CD4-positive, alpha-beta T cell treated with Interleukin-4 for 1 hour (primary cell): ENCODE measurements around the gene DIABLO.
"Not testable (repeated sequence)": the region's sequence is repeated elsewhere in the genome, so short reads cannot be mapped to it uniquely, and the experiment has no call there.

Source experiments
- DNase-seq, 2 donors: peaks; one replicate each; pipeline ENCODE4 v3.0.0-alpha.2; 2020 to 2022

Gene DIABLO

DNA sequence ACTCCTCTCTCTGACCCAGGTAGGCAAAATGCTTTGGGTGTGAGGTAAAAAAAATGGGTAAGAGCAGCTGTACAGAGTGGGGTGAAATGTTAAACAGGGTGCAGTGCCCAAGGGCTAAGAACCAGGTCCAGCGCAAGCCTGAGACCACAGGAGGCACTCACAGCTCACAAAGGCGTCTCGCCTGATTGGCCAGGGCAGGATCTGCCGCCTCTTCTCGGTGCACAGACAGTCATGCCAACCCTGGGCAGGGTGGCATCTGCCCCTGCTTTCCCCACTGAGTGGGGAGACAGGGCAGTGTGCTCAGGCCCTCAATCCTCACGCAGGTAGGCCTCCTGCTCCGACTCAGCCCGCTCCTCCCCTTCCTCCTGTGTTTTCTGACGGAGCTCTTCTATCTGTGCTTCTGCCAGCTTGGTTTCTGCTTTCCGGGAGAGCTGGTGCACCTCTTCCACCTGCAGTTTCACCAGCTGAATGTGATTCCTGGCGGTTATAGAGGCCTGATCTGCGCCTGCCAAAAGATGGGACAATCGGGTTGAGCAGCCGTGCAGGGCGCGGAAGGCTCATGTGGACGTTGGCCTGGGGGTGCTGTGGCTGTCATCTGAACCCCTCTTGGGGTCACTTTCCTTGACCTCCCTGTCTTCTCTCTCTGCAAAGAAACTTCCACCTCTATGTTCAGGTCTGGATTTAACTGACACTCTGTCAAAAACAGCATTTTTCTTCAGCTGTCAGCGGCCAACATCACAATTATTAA lies 17.6 kb downstream of the DIABLO start:
- DNase-seq, result no peak

DNA sequence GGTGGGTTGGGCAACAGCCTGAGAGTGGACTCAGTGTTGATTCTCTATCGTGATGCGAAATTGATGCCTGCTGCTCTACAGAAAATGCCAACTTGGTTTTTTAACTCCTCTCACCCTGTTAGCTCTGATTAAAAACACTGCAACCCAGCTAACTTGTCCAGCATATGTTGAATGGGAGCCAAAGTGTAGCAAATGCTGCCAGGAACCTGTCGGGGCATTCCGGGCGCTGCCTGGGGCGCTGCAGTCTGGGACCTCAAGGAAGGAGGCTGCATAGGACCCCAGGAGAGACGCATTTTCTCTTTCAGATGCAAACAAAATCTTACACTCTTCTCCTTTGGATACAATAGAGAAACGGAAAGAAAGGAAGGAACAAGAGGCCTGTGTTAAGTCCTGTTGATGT lies 18.5 kb downstream of the DIABLO start:
- DNase-seq, result no peak

GRCh38 chr12:122206976-122207375 lies 18.9 kb downstream of the DIABLO start:
- DNase-seq, result no peak

- no peak for DNase-seq
Observed at GRCh38 chr12:122206111-122206881, 19.6 kb downstream of the DIABLO start.

GRCh38 chr12:122205053-122205925 lies 20.6 kb downstream of the DIABLO start:
- no peak for DNase-seq

DNA sequence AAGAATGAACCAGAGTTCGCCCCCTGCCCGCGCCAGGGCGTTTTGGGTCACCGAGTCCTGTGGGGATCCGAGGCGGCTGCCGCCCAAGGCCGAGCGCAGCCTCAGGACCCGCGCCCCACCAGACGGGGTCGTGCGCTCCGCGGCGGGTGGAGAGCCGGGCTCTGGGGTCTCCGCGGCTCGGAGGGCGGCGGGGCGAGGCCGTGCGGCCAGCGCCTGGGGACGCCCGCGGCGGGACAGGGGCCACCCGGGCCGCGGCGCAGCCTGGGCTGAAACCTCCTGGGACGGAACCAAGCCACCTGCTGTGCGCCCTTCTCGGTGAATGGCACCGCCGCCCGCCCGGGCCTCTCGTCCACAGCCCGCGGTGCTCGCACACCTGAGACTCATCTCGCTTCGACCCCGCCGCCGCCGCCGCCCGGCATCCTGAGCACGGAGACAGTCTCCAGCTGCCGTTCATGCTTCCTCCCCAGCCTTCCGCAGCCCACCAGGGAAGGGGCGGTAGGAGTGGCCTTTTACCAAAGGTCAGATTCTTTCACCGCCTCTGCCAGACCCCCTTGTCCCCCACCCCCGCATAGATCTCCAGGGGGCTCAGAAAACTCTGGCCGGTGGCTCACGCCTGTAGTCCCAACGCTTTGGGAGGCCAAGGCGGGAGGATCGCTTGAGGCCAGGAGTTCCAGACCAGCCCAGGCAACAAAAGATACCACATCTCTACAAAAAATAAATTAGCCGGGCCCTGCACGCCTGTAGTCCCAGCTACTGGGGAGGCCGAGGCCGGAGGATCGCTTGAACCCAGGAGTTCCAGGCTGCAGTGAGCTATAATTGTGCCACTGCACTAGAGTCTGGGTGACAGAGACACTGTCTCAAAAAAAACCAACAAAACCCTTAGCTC lies 21.4 kb downstream of the DIABLO start:
- DNase-seq, result no peak

DNA sequence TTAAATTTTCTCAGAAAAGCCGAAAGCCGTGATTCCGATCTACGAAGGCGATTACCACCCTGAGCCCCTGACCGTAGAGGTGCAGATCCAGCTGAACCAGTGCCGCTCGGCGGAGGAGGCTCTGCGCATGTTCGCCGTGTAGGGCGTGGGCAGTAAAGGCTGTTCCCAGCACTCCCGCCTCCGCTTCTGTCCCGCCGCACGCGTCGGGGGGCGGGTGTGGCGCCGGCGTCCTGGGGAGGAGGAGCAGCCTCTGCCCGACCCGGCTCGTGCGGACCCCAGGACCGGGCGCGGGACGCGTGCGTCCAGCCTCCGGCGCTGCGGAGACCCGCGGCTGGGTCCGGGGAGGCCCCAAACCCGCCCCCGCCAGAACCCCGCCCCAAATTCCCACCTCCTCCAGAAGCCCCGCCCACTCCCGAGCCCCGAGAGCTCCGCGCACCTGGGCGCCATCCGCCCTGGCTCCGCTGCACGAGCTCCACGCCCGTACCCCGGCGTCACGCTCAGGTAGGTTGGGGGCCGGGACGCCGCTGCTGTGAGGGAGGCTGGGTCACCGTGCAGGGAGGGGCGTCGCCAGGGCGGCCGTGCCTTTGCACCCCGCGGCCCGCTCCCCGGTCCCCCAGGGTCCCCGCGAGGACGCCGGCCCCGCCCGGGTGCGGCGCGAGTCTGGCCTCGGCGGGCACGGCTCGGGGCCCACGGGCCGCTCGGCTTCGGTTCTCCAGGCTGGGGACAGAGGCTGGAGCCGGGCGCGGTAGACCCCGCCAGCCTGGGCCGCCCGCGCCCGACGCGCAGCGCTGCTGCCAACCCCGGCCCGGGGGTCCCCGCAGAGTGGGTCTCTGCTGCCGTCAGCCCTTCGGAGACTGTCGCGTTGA lies 22.3 kb downstream of the DIABLO start, which contains the start of gene B3GNT4:
TSS of gene B3GNT4 (plus strand) at position 409 of the 866 bp plus-strand sequence. CDS start 910 bp downstream, outside the sequence.
- peak; percentile 58 to 76 for DNase-seq

DNA sequence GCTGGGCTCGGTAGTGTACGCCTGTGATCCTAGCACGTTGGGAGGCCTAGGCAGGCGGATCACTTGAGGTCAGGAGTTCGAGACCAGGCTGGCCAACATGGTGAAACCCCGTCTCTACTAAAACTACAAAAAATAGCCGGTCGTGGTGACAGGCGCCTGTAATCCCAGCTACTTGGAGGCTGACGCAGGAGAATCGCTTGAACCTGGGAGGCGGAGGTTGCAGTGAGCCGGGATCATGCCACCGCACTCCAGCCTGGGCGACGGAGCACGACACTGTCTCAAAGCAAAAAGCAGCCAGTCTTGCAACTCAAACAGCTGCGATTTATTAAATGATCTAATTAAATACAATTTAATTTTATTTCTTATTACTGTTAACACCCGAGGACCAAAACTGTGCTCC lies 23.0 kb downstream of the DIABLO start:
- DNase-seq, result not testable (repeated sequence)

- DNase-seq, result no peak
Observed at GRCh38 chr12:122202017-122202416, 23.8 kb downstream of the DIABLO start.

DNA sequence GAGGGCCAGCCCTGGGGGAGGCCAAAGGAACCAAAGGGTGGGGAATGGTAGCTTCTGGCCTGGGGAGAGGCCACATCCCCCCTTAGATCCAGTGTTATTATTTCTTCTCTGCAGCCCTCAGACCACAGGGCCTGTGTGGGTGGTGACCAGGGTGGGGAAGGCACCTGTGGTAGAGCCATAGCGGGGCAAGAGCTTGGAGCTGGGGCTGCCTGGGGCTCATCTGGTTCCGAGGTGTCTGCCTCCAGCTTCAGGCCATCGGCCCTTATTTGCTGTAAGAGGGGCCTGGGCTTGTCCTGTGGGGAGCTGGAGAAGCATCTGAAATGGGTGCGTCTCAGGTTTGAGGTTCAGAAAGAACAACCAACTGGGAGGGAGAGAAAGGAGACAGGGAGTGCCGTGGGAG lies 24.5 kb downstream of the DIABLO start:
- no peak for DNase-seq

DNA sequence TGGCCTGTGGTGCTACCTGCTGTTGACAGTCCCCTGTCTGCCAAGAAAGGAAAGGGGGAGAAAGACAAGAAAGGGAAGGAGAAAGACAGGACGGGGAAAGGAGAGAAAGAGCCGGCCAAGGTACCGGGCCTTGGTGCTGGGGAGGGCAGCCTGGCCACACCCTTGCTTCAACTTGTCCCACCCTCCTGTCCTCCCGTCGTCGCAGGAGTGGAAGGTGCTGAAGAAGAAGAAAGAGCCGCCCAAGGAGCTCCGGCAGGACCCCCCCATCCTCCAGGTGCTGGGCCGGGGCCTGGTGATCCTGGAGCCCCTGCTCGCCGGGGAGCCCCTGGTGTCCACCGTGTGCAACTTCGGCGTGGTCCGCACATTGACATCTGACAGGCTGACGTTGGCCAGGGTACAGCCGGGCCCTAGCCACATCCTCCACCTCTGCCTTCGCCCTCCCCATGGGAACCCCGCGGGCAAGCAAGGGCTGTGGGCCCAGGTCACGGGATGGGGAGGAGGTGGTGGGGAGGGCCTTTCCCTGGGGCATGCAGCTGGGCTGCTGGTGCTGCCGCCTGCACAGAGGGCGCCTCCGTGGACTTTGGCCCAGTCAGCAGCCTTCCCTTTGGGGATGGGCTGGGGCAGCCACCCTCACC lies 25.2 kb downstream of the DIABLO start:
- no peak for DNase-seq

DNA sequence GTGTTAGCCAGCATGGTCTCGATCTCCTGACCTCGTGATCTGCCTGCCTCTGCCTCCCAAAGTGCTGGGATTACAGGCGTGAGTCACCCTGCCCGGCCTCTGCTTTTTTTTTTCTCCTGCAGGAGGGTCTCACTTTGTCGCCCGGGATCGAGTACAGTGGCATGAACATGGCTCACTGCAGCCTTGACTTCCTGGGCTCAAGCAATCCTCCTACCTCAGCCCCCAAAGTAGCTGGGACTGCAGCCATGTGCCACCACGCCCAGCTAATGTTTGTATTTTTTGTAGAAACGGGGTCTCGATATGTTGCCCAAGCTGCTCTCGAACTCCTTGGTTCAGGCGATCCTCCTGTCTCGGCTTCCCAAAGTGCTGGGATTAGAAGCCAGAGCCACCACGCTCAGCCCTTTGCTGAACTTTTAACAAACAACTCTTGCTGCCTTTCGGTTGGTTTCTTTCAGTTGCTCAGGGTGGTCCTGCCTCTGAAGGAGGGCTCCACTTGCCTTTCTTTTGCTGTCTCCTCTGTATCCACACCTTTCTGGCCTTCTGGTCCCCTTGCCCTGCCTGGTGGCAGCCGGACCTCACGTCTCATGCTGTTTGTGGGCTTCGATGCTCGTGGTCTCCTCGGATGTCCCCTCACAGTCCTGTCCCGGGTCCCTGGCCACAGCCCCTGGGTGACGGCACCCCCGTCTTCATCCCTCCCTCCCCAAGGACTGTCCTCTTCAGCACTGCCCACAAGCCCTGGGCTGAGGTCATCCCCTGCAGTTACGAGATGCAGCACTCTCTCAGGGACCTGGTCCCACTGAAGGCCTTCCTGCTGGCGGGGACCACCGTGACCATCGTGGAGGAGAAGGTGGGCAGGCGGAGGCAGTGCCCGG lies 26.1 kb downstream of the DIABLO start:
- DNase-seq, result no peak

GRCh38 chr12:122197612-122197966 lies 28.3 kb downstream of the DIABLO start:
- no peak for DNase-seq

DNA sequence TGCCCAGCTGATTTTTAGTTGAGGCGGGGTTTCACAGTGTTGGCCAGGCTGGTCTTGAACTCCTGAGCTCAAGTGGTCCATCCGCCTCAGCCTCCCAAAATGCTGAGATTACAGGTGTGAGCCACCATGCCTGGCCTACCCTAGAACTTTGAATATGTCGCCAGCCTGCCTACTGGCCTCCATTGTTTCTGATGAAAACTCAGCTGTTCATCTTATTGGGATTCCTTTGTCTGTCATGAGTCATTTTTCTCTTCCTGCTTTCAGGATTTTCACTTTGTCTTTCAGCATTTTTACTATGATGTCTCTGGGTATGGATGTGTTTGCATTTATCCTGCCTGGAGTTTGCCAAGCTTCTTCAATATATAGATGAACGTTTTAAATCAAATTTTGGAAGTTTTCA lies 30.4 kb downstream of the DIABLO start:
- DNase-seq, result no peak

- DNase-seq, result no peak
Observed at GRCh38 chr12:122194804-122195203, 31.0 kb downstream of the DIABLO start.

GRCh38 chr12:122192441-122192840 lies 33.4 kb downstream of the DIABLO start:
- DNase-seq, result no peak

- peak; percentile 73 for DNase-seq
Observed at GRCh38 chr12:122190842-122191668, 34.8 kb downstream of the DIABLO start.

GRCh38 chr12:122189626-122190475 lies 36.0 kb downstream of the DIABLO start:
- no peak for DNase-seq
